ENCODE measurements around the gene OR52M1. TPM values are rescaled to one million over a fixed set of nuclear protein-coding genes. Genes with fewer than 3 reads are reported as not detected.

Gene OR52M1
- total RNA-seq, 1 experiment from 2014 or later, result not detected

DNA sequence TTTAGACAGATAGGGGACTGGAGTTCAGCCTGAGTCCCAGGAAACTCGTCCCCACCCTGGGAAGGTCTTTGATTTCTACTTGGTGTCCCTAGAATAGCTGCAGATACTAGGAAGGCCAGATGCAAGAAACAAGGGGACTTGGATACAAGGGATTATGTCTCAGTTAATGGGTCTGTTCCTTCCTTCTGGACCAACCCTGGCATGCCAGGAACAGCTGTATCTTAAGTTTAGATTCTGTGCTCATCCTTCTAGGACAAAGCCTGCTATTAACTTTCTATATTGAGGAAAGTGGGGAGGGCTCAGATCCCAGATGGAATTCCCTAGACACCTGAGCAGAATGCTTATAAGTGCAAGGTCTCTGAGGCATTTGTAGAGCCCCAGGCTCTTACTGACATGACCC, 3.9 kb upstream of the OR52M1 start:
- no peak overlapping the region for H3K4me3 ChIP-seq
- peaks cover 9% of the 10 kb centered on the region for H3K27me3 ChIP-seq (replicated peaks)
- no peaks in the 10 kb centered on the region for H3K36me3 ChIP-seq
- H3K4me1 ChIP-seq (replicated peaks), result no peaks in the 10 kb centered on the region
- H3K27ac ChIP-seq, result no peak overlapping the region
- DNase-seq (ENCODE audit: low read depth in 1 of 2, low spot score in 2 of 2), result no peak
- no peaks in the 10 kb centered on the region for H3K9me3 ChIP-seq (replicated peaks)

DNA sequence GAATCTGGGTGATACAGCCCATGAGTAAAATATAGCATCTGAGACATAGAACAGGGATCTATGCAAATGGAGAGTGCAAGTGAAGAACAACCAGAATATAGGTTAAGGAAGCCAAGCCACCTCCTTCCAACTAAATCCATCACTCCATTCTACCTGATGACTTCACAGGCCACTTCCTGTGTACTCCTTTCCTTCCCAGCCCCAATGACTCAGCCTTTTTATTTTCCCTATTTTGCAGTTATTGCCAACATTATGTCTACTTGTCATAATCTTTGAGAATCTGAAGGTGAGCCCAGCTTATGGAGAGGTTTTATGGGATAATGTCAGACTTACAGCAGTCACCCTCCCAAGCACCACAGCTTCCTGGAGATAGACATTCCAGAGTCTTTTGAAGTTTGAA, 1.4 kb upstream of the OR52M1 start:
- Histone ChIP-seq H3K27ac (no peak overlapping the region), H3K36me3 (no peaks in the 10 kb centered on the region), H3K9me3 (replicated peaks) (no peaks in the 10 kb centered on the region), H3K4me1 (replicated peaks) (no peaks in the 10 kb centered on the region), H3K27me3 (replicated peaks) (peaks cover 7% of the 10 kb centered on the region), H3K4me3 (no peak overlapping the region)
- no peak for DNase-seq (ENCODE audit: low read depth in 1 of 2, low spot score in 2 of 2)

DNA sequence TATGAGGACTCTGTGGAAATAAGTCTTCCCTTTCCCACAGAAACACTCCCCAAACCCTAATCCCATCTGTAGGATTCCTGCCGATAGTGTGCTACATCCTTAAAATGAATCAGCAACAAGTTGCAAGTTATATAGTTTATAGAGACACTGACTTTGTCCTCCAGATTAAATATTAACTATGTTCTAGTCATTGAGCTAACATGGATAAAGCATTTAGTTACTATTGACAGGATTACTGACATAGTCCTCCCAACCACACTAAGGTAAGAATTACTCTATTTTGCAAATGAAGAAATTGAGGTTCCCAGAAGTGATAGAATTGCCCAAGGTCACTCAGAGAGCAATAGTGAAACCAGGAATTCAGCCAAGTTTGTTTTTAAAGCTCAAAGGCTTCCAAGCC, 1.9 kb downstream of the OR52M1 start:
- DNase-seq (ENCODE audit: low read depth in 1 of 2, low spot score in 2 of 2), result no peak
- no peaks in the 10 kb centered on the region for H3K4me1 ChIP-seq (replicated peaks)

DNA sequence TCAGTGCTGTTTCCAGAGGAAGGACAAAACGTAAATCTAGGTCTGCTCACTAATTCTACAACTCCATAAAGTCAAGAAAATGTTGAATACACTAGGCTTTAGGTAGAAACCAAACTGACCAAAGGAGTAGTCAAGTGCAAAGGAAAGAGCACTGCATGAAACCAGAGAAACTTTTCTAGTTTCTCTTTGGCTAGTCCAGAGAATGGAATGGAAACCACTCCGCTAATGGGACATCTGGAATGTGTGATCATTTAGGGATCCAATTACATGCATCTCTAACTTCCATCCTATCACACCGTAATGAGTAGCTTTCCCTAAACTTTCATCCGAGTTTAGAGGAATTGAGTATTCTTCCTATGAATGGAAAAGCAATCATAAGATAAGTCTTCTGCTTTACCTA, 2.4 kb downstream of the OR52M1 start:
- Histone ChIP-seq H3K4me3 (no peak overlapping the region), H3K9me3 (replicated peaks) (no peaks in the 10 kb centered on the region), H3K27ac (no peak overlapping the region), H3K27me3 (replicated peaks) (0 out of 2 replicates have a peak, but pooled peaks cover 3% of the 10 kb centered on the region), H3K36me3 (no peaks in the 10 kb centered on the region), H3K4me1 (replicated peaks) (no peaks in the 10 kb centered on the region)
- no peak for DNase-seq (ENCODE audit: low read depth in 1 of 2, low spot score in 2 of 2)

More for the DNA sequence above, 1.9 kb downstream of the OR52M1 start:
- no peaks in the 10 kb centered on the region for H3K9me3 ChIP-seq (replicated peaks)
- H3K4me3 ChIP-seq, result no peak overlapping the region
- H3K27ac ChIP-seq, result no peak overlapping the region
- no peaks in the 10 kb centered on the region for H3K36me3 ChIP-seq
- H3K27me3 ChIP-seq (replicated peaks), result 0 out of 2 replicates have a peak, but pooled peaks cover 3% of the 10 kb centered on the region

DNA sequence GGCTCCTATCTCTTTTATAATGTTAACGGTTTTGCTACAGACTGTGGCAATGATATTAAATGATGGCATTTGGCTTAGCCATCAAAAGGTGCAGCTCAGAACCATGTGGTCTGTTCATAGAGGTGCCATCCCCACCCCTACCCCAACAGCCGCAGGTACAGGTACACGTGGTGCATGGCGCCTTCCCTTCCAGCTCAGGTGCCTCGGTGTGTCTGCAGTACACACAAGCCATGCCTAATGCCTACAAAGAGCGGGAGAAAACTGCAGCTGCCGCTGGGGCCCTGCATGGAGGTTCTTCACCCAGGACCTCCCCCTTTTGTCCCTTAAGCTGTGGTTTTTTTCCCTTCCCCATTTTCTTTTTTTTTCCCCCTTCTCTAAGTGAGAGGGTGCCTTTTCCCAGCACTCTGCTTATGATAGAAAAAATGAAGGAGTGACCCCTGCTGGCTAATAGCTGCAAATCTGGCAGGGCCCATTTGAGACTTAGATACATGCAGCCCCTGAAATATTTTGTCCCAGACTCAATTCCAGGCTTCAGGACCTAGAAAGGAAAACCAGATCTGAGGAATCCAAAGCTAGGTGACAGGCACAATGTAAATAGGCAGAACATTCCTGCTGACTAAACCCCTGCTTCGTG, 6.5 kb downstream of the OR52M1 start:
- Histone ChIP-seq H3K4me1 (replicated peaks) (no peaks in the 10 kb centered on the region), H3K27me3 (replicated peaks) (0 out of 2 replicates have a peak, but pooled peaks cover 7% of the 10 kb centered on the region), H3K27ac (no peak overlapping the region), H3K4me3 (no peak overlapping the region), H3K9me3 (replicated peaks) (no peaks in the 10 kb centered on the region), H3K36me3 (no peaks in the 10 kb centered on the region)
- DNase-seq (ENCODE audit: low read depth in 1 of 2, low spot score in 2 of 2), result no peak

DNA sequence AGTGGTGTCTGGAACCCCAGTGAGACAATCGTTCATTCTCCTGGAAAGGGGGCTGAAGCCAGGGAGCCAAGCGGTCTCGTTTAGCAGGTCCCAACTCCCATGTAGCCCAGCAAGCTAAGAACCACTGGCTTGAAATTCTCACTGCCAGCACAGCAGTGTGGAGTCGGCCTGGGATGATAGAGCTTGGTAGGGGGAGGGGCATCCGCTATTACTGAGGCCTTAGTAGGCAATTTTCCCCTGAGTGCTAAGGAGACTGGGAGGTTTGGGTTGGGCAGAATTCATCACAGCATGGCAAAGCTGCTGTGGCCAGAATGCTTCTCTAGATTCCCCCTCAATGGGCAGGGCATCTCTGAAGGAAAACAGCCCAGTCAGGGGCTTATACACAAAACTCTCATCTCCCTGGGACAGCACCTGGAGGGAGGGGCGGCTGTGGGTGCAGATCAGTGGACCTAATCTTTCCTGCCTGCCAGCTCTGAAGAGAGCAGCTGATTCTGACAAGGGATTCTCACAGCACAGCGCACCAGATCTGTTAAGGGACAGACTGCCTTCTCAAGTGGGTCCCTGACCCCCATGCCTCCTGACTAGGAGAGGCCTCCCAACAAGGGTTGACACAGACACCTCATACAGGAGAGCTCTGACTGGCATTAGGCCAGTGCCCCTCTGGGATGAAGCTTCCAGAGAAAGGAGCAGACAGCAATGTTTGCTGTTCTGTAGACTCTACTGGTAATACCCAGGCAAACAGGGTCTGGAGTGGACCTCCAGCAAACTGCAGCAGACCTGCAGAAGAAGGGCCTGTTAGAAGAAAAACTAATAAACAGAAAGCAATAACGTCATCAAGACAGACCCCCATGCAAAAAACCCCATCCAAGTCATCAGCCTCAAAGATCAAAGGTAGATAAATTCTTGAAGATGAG, 14.8 kb downstream of the OR52M1 start:
- DNase-seq (ENCODE audit: low read depth in 1 of 2, low spot score in 2 of 2), result no peak
- H3K9me3 ChIP-seq (replicated peaks), result no peaks in the 10 kb centered on the region; the same call in 1 of the 2 replicates
- H3K27me3 ChIP-seq (replicated peaks), result 0 out of 2 replicates have a peak, but pooled peaks cover 3% of the 10 kb centered on the region

DNA sequence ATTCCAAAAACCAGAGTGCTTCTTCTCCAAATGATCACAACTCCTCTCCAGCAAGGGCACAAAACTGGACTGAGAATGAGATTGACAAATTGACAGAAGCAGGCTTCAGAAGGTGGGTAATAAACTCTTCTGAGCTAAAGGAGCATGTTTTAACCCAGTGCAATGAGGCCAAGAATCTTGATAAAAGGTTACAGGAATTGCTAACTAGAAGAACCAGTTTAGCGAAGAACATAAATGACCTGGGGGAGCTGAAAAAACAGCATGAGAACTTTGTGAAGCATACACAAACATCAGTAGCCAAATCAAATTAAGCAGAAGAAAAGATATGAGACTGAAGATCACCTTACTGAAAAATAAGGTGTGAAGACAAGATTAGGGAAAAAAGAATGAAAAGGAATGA, 15.5 kb downstream of the OR52M1 start:
- 0 out of 2 replicates have a peak, but pooled peaks cover 3% of the 10 kb centered on the region for H3K27me3 ChIP-seq (replicated peaks)
- no peaks in the 10 kb centered on the region; the same call in 1 of the 2 replicates for H3K9me3 ChIP-seq (replicated peaks)
- H3K36me3 ChIP-seq, result no peaks in the 10 kb centered on the region
- no peak overlapping the region for H3K4me3 ChIP-seq
- no peak for DNase-seq (ENCODE audit: low read depth in 1 of 2, low spot score in 2 of 2)
- no peak overlapping the region for H3K27ac ChIP-seq
- no peaks in the 10 kb centered on the region for H3K4me1 ChIP-seq (replicated peaks)

More for the DNA sequence above, 14.8 kb downstream of the OR52M1 start:
- Histone ChIP-seq H3K27ac (no peak overlapping the region), H3K4me1 (replicated peaks) (no peaks in the 10 kb centered on the region), H3K4me3 (no peak overlapping the region), H3K36me3 (no peaks in the 10 kb centered on the region)

DNA sequence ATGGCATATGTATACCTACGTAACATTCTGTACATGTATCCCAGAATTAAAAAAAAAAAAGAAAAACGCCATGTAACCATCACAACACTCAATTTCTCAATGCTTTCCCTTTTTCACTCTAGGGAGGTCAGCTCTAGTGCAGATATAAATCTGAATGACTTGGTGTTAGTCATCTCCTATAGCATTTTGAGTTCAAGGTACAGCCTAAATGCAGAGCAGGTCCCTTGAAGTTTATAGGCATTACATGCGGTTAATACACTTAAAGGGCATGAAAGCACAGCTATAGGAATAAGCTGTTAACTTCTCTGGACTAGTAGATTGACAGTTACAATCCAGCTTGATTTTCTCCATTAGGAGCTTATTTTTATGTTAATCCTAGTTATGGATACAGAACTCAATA, 20.4 kb downstream of the OR52M1 start:
- H3K27me3 ChIP-seq (replicated peaks), result peaks cover 7% of the 10 kb centered on the region
- H3K4me3 ChIP-seq, result no peak overlapping the region
- DNase-seq (ENCODE audit: low read depth in 1 of 2, low spot score in 2 of 2), result no peak
- no peaks in the 10 kb centered on the region for H3K4me1 ChIP-seq (replicated peaks)
- no peaks in the 10 kb centered on the region; the same call in 1 of the 2 replicates for H3K9me3 ChIP-seq (replicated peaks)
- no peaks in the 10 kb centered on the region for H3K36me3 ChIP-seq
- no peak overlapping the region for H3K27ac ChIP-seq

DNA sequence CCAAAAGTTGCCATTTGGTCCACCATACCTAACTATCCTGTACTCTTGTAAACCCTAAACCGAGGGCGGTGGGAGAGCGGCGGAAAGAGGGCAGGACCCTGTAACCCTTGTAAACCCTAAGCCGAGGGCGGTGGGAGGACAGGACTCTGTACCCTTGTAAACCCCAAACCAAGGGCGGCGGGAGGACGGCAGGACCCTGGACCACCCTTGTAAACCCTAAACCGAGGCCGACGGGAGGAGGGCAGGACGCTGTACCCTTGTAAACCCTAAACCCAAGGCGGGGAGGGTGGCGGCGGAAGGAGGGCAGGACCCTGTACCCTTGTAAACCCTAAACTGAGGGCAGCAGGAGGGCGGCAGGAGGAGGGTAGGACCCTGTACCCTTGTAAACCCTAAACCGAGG, 24.1 kb downstream of the OR52M1 start:
- no peak for DNase-seq (ENCODE audit: low read depth in 1 of 2, low spot score in 2 of 2)
- Histone ChIP-seq H3K36me3 (no peaks in the 10 kb centered on the region), H3K27me3 (replicated peaks) (peaks cover 18% of the 10 kb centered on the region), H3K27ac (no peak overlapping the region), H3K9me3 (replicated peaks) (no peaks in the 10 kb centered on the region; the same call in 1 of the 2 replicates), H3K4me1 (replicated peaks) (no peaks in the 10 kb centered on the region), H3K4me3 (no peak overlapping the region)

DNA sequence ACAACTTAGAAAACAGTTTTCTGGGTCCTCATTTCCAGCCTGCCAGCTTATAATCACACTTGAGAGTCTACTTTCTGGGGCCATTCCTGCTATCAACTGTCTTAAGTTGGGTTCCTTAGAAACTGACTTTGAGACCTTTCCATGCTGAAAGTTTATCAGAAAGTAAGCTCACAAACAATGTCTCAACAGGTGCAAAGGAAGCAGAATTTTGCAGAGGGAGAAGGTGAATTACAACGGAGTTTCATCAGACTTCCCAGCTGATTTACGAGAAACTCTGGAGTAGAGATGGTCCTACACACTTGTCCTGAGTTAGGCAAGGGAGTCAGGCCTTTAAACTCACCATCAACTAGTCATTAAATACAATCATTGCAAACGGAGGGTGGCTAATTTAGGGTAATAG, 31.9 kb downstream of the OR52M1 start:
- Histone ChIP-seq H3K27me3 (replicated peaks) (peaks cover 32% of the 10 kb centered on the region), H3K27ac (no peak overlapping the region), H3K36me3 (no peaks in the 10 kb centered on the region), H3K9me3 (replicated peaks) (no peaks in the 10 kb centered on the region), H3K4me1 (replicated peaks) (no peaks in the 10 kb centered on the region), H3K4me3 (no peak overlapping the region)
- no peak for DNase-seq (ENCODE audit: low read depth in 1 of 2, low spot score in 2 of 2)

DNA sequence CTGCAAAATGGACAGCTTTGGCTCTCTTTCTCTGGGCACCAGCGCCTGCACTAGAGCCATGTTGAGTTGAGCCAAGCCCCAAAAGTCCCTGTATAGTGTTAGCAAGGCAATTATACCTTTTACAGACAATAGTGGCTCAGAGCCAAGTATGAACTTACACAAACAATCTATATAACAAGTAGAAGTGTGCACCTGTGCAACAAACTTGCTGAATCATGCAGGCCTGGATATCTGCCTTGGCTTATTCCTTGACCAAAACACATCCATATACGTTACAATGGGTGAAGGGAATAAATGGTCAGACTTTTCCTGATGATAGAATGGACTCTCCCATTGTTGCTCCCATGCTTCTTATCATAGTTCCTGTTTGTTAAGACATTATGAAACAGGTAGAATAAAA, 32.8 kb downstream of the OR52M1 start:
- no peak for DNase-seq (ENCODE audit: low read depth in 1 of 2, low spot score in 2 of 2)
- Histone ChIP-seq H3K4me1 (replicated peaks) (no peaks in the 10 kb centered on the region), H3K36me3 (no peaks in the 10 kb centered on the region), H3K27me3 (replicated peaks) (peaks cover 30% of the 10 kb centered on the region), H3K9me3 (replicated peaks) (no peaks in the 10 kb centered on the region), H3K27ac (no peak overlapping the region), H3K4me3 (no peak overlapping the region)

DNA sequence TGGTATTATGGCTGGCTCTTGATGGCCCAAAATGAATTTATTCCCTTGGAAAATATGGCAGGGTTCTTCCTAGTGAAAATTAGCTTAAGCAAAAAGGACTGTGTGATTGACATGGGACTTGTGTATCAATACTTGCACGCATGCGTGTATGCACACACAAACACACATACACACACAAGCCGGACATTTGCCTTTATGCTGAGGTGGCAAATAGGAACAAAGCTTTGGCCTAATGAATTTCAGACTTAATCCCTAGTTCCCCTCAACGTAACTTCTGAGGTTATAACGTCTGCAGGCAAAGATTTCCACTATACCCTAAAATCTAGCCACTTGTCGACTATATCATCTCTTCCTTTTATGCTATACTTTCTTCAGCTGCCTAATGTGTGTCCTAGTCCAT, 33.6 kb downstream of the OR52M1 start:
- DNase-seq (ENCODE audit: low read depth in 1 of 2, low spot score in 2 of 2), result no peak
- H3K4me1 ChIP-seq (replicated peaks), result no peaks in the 10 kb centered on the region
- H3K27me3 ChIP-seq (replicated peaks), result peaks cover 36% of the 10 kb centered on the region
- H3K4me3 ChIP-seq, result no peak overlapping the region
- H3K9me3 ChIP-seq (replicated peaks), result no peaks in the 10 kb centered on the region
- no peak overlapping the region for H3K27ac ChIP-seq
- no peaks in the 10 kb centered on the region for H3K36me3 ChIP-seq

DNA sequence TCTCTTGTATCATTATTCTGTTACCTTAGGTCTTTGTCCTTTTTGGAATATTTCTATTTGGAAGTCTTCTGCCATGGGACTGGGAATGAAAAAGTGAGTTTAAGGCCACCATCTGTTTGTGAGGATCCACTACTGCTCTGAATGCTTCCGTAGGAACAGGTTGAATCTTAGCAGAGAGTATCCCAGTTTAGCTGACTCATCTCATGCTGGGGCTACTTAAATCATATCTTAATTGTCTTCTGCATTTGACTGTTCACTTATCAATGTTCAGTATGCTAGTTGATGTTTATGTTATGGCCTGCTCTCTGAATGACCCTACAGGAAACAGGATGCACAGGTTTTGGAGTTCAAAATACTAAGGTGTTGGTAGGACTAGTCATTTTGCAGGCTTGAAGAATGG, 35.1 kb downstream of the OR52M1 start:
- H3K9me3 ChIP-seq (replicated peaks), result no peaks in the 10 kb centered on the region
- H3K4me3 ChIP-seq, result no peak overlapping the region
- no peak overlapping the region for H3K27ac ChIP-seq
- no peaks in the 10 kb centered on the region for H3K4me1 ChIP-seq (replicated peaks)
- H3K36me3 ChIP-seq, result no peaks in the 10 kb centered on the region
- no peak for DNase-seq (ENCODE audit: low read depth in 1 of 2, low spot score in 2 of 2)
- peaks cover 48% of the 10 kb centered on the region for H3K27me3 ChIP-seq (replicated peaks)

DNA sequence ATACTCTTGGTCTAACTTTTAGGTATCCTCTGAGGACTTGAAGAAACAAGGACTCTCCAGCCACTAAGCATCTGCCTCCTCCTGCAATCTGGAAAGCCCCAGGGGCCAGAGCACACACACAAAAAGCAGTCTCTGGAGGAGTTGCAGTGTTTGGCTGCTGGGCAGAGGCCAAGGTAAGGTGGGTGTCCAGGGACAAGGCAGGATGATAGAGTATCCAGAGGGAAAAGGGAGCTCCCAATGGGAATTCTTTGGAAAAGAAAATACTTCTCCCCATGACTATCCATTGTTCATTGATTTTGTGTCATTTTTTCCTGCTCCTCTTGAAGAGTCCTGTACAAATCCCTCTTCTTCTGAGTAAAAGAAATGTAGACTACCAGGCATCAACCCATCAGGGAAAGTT, 36.5 kb downstream of the OR52M1 start, which contains the start of gene OR52I2:
TSS of gene OR52I2 (plus strand) at position 301 of the 400 bp plus-strand sequence.
- Histone ChIP-seq H3K27ac (no peak within 1 kb of the TSS), H3K36me3 (no peaks in the 10 kb centered on the region), H3K9me3 (replicated peaks) (no peaks in the 10 kb centered on the region), H3K27me3 (replicated peaks) (peaks cover 52% of the 10 kb centered on the region), H3K4me1 (replicated peaks) (no peaks in the 10 kb centered on the region), H3K4me3 (no peak within 1 kb of the TSS)
- DNase-seq (ENCODE audit: low read depth in 1 of 2, low spot score in 2 of 2), result no peak

Measured in SJSA1 (cell line).